ENCODE data around the gene HSF4.
A peak's percentile ranks its signal among the peaks of the same experiment; 100 is the strongest.

The HSF4 gene

DNA sequence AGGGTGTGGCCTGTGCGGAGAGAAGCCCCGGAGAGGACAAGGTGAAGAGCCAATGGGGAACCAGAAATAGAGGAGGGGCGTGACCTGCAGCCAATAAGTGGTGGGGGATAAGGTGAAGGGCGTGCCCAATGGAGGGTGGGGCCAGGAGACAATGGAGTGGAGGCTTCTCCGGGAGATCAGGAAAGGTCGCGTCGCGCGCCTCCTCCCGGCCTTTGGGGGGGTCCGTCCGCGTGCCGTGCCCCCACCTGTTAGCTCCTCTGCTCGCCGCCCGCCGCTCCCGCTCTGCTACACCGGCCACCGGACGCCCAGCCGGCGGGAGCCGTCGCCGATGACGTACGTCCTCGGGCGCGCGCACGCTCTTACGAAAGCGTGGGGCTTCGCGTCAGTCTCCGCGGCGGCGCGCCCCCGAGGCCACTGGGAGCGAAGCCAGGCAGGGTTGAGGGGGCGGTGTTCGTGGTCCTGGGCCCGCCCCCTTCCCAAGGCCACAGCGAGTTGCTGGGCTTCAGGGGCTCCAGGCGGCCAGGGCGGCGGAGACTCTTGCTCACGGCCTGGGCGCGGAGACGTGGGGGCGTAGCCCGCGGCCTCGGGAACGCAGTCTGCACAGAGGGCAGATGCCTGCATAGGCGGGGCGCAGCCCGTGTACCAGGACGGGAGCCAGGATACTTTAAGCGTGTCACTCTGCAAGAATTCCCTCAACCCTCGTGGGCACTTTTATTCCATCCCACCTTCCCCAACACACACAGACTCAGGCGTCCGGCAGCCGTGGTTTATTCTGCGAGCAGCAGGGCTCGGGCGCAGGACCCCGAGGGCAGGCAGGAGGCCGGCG is 19.3 kb downstream of the HSF4 start, which contains the start of gene MATCAP1:
Gene MATCAP1, minus strand, starts transcription at position 337 of the 826 bp plus-strand sequence. CDS start 3,353 bp downstream, outside the sequence.
- DNase-seq (ENCODE audit: low read depth in 2 of 2, low spot score in 1 of 2): peak; percentile 74 to 83

- DNase-seq (ENCODE audit: low read depth in 2 of 2, low spot score in 1 of 2): no peak
These were observed 20.0 kb downstream of the HSF4 start for GRCh38 chr16:67184453-67184994.

DNA sequence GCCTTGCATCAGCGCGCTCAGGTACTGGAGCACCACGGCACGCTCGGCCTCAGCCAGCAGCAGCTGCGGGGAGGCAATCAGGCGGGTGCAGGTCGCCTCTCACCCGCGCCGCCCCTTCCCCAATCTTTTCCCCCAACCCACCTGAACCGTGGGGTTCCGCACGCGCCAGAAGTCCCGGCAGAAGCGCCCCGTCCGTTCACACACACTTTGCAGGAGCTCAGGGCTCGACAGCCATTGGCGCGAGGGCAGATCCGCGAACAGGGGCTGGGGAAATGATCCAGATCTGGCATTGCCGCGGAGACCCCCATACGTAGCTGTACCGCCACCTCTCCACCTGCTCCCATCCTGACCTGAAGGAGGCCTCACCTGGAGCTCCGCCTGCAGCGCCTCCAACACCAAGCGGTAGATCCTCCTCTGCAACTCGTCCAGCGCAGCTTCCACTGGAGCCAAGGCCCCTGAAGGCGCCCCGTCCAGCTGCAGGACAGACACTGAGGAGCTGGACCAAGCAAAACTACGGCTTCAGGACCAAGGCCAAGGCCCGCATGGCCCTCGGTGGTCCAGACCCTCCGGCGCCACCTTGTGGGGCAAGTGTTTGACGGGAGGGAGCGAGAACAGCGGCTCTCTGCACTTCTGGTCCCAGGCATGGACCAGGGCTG is 20.6 kb downstream of the HSF4 start:
- DNase-seq (ENCODE audit: low read depth in 2 of 2, low spot score in 1 of 2): peak; percentile 62 to 64

GRCh38 chr16:67185651-67186134 is 21.1 kb downstream of the HSF4 start:
- no peak for DNase-seq (ENCODE audit: low read depth in 2 of 2, low spot score in 1 of 2)

- DNase-seq (ENCODE audit: low read depth in 2 of 2, low spot score in 1 of 2): no peak
These were observed 22.0 kb downstream of the HSF4 start for GRCh38 chr16:67186550-67186950.

DNA sequence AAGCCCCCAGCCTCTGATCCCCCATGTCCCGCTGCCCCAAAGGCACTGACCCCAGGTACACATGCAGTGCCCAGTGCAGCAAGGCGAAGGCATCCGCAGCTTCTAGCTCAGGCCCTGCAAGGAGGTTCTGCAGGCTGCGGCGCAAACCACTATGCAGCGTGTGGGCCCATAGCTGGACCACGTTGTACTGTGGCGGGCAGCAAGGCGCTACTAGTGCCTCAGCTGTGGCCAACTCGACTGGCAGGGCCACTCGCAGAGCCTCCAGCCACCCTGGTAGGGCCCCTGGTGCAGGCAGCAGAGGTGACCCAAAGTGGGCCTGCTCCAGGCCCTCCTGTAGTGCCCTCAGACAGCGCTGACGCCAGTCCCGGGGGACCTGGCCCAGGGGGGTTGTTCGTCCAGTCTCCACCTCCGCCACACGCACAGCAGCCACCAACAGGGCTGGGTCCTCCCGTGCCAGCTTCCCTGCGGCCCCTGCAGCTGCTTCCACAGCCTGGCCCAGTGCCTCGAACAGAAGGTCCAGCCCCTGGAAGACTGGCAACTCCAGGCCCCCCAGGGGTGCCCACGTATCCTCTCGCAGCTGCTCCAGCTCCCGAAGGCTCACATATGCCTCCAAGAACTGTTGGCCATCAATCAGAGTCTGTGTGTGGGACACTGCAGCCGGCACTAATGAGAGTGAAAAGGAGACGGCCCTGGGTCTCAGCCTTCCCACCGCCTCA is 22.8 kb downstream of the HSF4 start:
- DNase-seq (ENCODE audit: low read depth in 2 of 2, low spot score in 1 of 2): no peak

DNA sequence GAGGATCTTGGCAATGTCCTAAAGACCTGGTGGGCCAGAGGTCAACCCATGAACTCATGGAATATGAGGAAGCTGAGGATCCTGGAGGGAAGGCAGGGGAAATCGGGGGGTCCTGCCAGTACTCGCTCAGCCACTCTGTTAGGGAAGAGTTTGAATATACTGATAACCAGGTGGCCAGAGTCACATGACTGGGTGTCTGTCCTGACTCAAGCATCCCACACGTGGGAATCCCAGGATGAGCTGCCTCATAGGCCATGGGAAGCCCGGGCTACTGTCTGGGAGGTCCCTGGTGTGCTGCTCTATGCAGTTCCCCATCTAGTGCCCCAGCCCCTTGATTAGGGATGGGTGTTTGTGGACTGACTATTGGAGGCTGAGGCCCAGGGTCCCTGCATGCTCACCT is 23.8 kb downstream of the HSF4 start:
- no peak for DNase-seq (ENCODE audit: low read depth in 2 of 2, low spot score in 1 of 2)

- no peak for DNase-seq (ENCODE audit: low read depth in 2 of 2, low spot score in 1 of 2)
These were observed 24.3 kb downstream of the HSF4 start for GRCh38 chr16:67188798-67189197.

GRCh38 chr16:67190041-67190440 is 25.5 kb downstream of the HSF4 start, which contains the start of gene EXOC3L1:
EXOC3L1 (minus strand) TSS chr16:67190136; CDS start chr16:67189676, 460 bp downstream.
- DNase-seq (ENCODE audit: low read depth in 2 of 2, low spot score in 1 of 2): no peak

GRCh38 chr16:67190448-67191399 is 26.2 kb downstream of the HSF4 start:
- no peak for DNase-seq (ENCODE audit: low read depth in 2 of 2, low spot score in 1 of 2)

DNA sequence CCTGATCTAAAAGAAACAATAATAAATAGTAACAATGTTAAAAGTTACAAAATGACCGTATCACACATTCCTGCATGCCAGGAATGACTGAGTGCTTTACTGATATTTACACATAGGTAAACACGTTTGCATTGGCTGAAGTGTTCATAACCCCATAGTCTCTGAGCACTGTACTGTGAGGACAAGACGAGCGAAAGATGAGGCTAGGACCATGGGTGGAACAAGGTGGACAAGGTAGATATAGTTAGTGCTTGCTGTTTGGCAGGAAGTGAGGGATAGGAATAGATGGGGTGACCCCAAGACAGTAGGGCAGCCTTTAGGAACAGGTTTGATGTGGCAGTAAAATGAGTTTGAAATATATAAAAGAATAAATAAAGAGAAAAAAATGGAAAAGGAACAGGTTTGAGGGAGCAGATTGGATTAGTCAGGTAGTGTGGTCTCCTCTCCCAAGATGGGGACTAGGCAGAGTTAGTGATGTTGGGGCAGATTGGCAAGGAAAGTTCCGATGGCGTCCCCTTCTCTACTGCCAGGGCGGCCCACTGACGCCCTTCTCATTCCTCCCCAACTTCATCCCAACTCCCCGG is 27.0 kb downstream of the HSF4 start:
- no peak for DNase-seq (ENCODE audit: low read depth in 2 of 2, low spot score in 1 of 2)

DNA sequence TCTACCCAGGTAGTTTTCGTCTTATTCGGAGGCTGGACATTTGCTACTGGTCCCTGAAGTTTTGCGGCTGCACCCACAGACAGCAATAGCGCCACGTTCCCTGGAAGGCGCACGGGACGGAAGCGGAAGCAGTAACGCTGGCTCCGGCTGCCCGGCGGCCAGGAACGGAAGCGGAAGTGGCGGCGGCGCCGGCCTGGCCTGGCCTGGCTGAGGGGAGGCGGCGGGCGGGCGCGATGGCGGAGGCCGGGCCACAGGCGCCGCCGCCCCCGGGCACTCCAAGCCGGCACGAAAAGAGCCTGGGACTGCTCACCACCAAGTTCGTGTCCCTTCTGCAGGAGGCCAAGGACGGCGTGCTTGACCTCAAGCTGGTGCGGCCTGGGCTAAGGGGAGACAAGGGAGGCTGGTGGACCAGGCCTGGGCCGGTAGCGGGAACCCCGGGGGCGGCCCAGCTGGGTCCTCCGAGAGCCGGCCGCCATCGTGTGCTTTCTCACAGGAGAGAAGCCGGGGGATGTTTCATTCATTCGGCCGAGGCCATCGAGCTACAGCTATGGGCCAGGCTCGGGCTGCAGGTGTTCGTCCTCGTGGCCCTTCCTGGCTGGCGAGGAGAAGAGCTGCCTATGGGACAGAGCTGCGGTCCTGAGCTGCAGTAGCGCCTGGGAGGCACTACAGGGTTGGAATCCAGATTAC is 27.6 kb downstream of the HSF4 start, which contains the start of gene E2F4:
Gene E2F4, plus strand, starts transcription at position 161 of the 687 bp plus-strand sequence. Its CDS starts 73 bp downstream, at position 234.
- peak; percentile 65 to 76 for DNase-seq (ENCODE audit: low read depth in 2 of 2, low spot score in 1 of 2)

GRCh38 chr16:67192781-67193361 is 28.3 kb downstream of the HSF4 start:
- DNase-seq (ENCODE audit: low read depth in 2 of 2, low spot score in 1 of 2): no peak

DNA sequence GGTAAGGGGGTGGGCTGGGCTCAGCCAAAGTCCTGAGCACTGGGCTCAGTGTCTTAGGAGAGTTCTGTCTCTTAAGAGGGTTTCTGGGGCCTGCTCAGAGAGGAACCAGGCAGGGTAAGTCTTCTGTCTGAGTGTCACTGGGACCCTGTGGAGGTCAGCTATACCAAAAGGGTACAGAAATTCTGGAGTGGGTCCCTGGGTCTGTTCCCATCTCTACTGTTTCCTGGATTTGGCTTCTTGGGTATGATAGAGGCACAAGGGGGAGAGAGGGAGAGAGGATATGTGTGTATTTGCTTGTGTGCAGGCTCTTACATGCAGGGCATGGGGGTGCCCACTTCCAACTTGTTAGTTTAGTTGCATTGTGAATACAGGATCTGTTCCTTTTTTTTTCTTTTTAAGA is 29.0 kb downstream of the HSF4 start:
- DNase-seq (ENCODE audit: low read depth in 2 of 2, low spot score in 1 of 2): no peak

DNA sequence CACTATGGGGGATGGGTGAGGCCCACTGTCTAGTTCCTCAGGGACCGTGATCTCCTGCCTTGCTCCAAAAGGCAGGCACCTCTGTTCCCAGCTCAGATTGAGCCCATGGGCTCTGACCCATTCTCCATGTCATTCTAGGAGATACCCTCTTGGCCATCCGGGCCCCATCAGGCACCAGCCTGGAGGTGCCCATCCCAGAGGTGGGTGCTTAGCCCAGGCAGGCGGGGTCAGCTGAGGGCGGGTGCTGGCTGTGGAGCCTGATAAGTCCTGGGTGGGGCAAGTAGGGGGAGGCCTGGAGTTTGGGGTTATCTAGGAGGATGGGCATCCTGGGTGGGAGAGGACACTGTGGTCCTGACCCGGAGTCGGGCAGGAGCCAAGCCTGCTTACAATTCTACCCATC is 29.7 kb downstream of the HSF4 start:
- no peak for DNase-seq (ENCODE audit: low read depth in 2 of 2, low spot score in 1 of 2)

- DNase-seq (ENCODE audit: low read depth in 2 of 2, low spot score in 1 of 2): no peak
These were observed 31.1 kb downstream of the HSF4 start for GRCh38 chr16:67195676-67196075.

DNA sequence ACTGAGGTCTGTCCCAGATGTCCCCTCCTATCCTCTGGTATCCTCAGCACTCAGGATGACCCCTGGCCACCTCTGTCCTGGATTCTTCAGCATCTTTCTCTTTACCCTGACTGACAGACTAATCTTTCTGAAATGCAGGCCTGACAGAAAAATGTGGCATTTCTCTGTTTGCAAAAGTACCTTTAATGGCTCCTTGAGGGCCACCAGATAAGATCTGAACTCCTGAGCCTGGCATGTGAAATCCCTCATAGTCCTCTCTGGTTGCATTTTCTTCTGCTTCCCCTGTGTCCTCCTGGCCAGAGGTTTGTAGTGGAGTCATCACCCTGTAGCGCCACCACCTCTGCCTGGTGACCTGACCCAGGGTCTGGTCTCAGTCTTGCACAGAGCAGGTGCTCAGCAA is 32.3 kb downstream of the HSF4 start:
- DNase-seq (ENCODE audit: low read depth in 2 of 2, low spot score in 1 of 2): no peak

- DNase-seq (ENCODE audit: low read depth in 2 of 2, low spot score in 1 of 2): no peak
These were observed 33.2 kb downstream of the HSF4 start for GRCh38 chr16:67197704-67198103.
